Common myeloid progenitor, CD34-positive (primary cell): ENCODE measurements around the gene DGKG. TPM values are rescaled to one million over a fixed set of nuclear protein-coding genes. Genes with fewer than 3 reads are reported as not detected.
A peak's percentile ranks its signal among the peaks of the same experiment; 100 is the strongest.

ENCODE experiments used
- CTCF ChIA-PET: fragments of 350-600 bp; sonication (Branson Sonifier 250); formaldehyde crosslinking; loops from one replicate; lab custom pipeline; 2021; ENCODE audit warnings: antibody characterized with exemption; lab: Charles Lee
- POLR2A ChIA-PET: fragments of 350-600 bp; sonication (Branson Sonifier 250); formaldehyde crosslinking; loops from one replicate; lab custom pipeline; 2021; ENCODE audit warnings: antibody characterized with exemption; lab: Charles Lee
- DNase-seq, 3 donors: peaks; one replicate each; pipeline versions ENCODE4 v3.0.0 to v3.0.0-alpha.2; 2013
- H3K27ac ChIP-seq, 2 experiments: 1 replicate in 1 of 2; 2 replicates in 1 of 2; pipeline ENCODE4 v1.7.0; 2013; ENCODE audit warnings: inconsistent platforms in 2 of 2, low read length in 2 of 2, mild to moderate bottlenecking in 2 of 2, low read depth in 1 of 2, moderate library complexity in 1 of 2; ENCODE audit not compliant: severe bottlenecking in 2 of 2, insufficient read depth in 1 of 2, poor library complexity in 1 of 2
- H3K27me3 ChIP-seq, 5 experiments: replicated peaks in 2 of 5; 1 replicate in 3 of 5; 2 replicates in 2 of 5; pipeline versions ENCODE4 v1.6.1 to v1.7.0; 2013; ENCODE audit warnings: low read length in 4 of 5, mild to moderate bottlenecking in 2 of 5, moderate library complexity in 2 of 5, inconsistent platforms in 1 of 5; ENCODE audit not compliant: insufficient read depth in 5 of 5, control insufficient read depth in 4 of 5
- H3K36me3 ChIP-seq, 4 experiments: 1 replicate in 2 of 4; 2 replicates in 2 of 4; pipeline versions ENCODE4 v1.6.1 to v1.7.0; 2013; ENCODE audit warnings: low read length in 3 of 4, control low read depth in 1 of 4, mild to moderate bottlenecking in 1 of 4; ENCODE audit not compliant: control insufficient read depth in 4 of 4, insufficient read depth in 4 of 4
- H3K4me1 ChIP-seq, 4 experiments: 1 replicate in 3 of 4; 2 replicates in 1 of 4; pipeline versions ENCODE4 v1.6.1 to v1.7.1; 2013; ENCODE audit warnings: low read length in 3 of 4, mild to moderate bottlenecking in 3 of 4, control low read depth in 1 of 4, inconsistent platforms in 1 of 4, moderate library complexity in 1 of 4; ENCODE audit not compliant: control insufficient read depth in 4 of 4, insufficient read depth in 4 of 4; ENCODE audit errors: control extremely low read depth in 1 of 4
- H3K4me3 ChIP-seq, 7 experiments: 1 replicate in 4 of 7; 2 replicates in 3 of 7; pipeline versions ENCODE4 v1.5.1 to v1.7.0; 2013; ENCODE audit warnings: mild to moderate bottlenecking in 7 of 7, low read length in 6 of 7, moderate library complexity in 6 of 7, inconsistent platforms in 2 of 7, low read depth in 2 of 7, control low read depth in 1 of 7; ENCODE audit not compliant: insufficient read depth in 4 of 7, control insufficient read depth in 1 of 7; ENCODE audit errors: extremely low read depth in 1 of 7
- H3K9me3 ChIP-seq, 5 experiments: 1 replicate in 4 of 5; 2 replicates in 1 of 5; pipeline versions ENCODE4 v1.6.1 to v1.7.1; 2013; ENCODE audit warnings: low read length in 4 of 5, mild to moderate bottlenecking in 2 of 5, inconsistent platforms in 1 of 5, low read depth in 1 of 5, moderate library complexity in 1 of 5; ENCODE audit not compliant: control insufficient read depth in 4 of 5, insufficient read depth in 2 of 5; ENCODE audit errors: control extremely low read depth in 1 of 5
- WGBS: methylation state at CpG from one replicate; pipeline ENCODE4 v1.1.5; 2013; ENCODE audit not compliant: insufficient coverage; 5-methylcytosine and 5-hydroxymethylcytosine counted together
- polyA plus RNA-seq: library from polyadenylated mRNA; unstranded; fragments of 120-200 nt; gene quantifications from one replicate; pipeline ENCODE4 v1.2.1, GENCODE V29; 2013

DGKG gene
- polyA plus RNA-seq = 4.1 TPM

- Histone ChIP-seq H3K9me3 (no peaks in the 10 kb centered on the region), H3K27ac (no peak within 1 kb of the TSS), H3K36me3 (no peaks in the 10 kb centered on the region), H3K4me1 (peaks cover 0 to 33% (median 26%) of the 10 kb centered on the region in 4 experiments), H3K4me3 (peak within 1 kb of the TSS; percentile 40 to 80 (median 70)), H3K27me3 (peaks cover 7 to 34% (median 21%) of the 10 kb centered on the region in 5 experiments)
- 0% methylated on average over 35 of the region's 62 CpGs for WGBS
- ChIA-PET POLR2A (interaction anchor here (0.5 kb wide), 1 partner anchor 48 kb away, joined by 4 read pairs; no protein-coding TSS in a partner anchor), CTCF (interaction anchor here (0.7 to 1.5 kb wide), 6 partner anchors 12 to 179 kb away, joined by 3 to 4 read pairs (median 3); no protein-coding TSS in a partner anchor)
- peak; percentile 48 to 85 (median 73) for DNase-seq
Observed at GRCh38 chr3:186361762-186362536, at the start of gene DGKG. DGKG (minus strand) TSS chr3:186362234; CDS start chr3:186320459, 41,775 bp downstream.

GRCh38 chr3:186411089-186411488 lies 49.1 kb upstream of the DGKG start:
- Histone ChIP-seq H3K4me3 (no peak overlapping the region), H3K9me3 (no peaks in the 10 kb centered on the region), H3K27ac (no peak overlapping the region), H3K27me3 (peaks cover 0 to 8% (median 0%) of the 10 kb centered on the region in 5 experiments), H3K36me3 (no peaks in the 10 kb centered on the region), H3K4me1 (peaks cover 3 to 13% (median 10%) of the 10 kb centered on the region in 4 experiments)
- ChIA-PET POLR2A (no interaction called here), CTCF (no interaction called here)
- 100% methylated on average over 2 of the region's 2 CpGs for WGBS
- DNase-seq = no peak

- 96% methylated on average over 13 of the region's 14 CpGs for WGBS
- no peaks in the 10 kb centered on the region for H3K9me3 ChIP-seq
- POLR2A ChIA-PET = no interaction called here
- no peaks in the 10 kb centered on the region for H3K36me3 ChIP-seq
- CTCF ChIA-PET = interaction anchor here (1.2 kb wide), 1 partner anchor 33 kb away, joined by 3 read pairs; no protein-coding TSS in a partner anchor
- H3K27ac ChIP-seq = no peak overlapping the region
- no peak overlapping the region for H3K4me3 ChIP-seq
- H3K4me1 ChIP-seq = no peaks in the 10 kb centered on the region
- DNase-seq = no peak
- H3K27me3 ChIP-seq = peaks cover 0 to 6% (median 0%) of the 10 kb centered on the region in 5 experiments
Observed at GRCh38 chr3:186406669-186407635, 44.9 kb upstream of the DGKG start.

GRCh38 chr3:186401556-186401955 lies 39.5 kb upstream of the DGKG start:
- POLR2A ChIA-PET = no interaction called here
- H3K9me3 ChIP-seq = no peaks in the 10 kb centered on the region
- H3K36me3 ChIP-seq = no peaks in the 10 kb centered on the region
- 79% methylated on average over 6 of the region's 6 CpGs for WGBS
- H3K4me1 ChIP-seq = no peaks in the 10 kb centered on the region
- DNase-seq = no peak
- CTCF ChIA-PET = no interaction called here
- H3K27ac ChIP-seq = no peak overlapping the region
- no peak overlapping the region for H3K4me3 ChIP-seq
- H3K27me3 ChIP-seq = no peaks in the 10 kb centered on the region

GRCh38 chr3:186400662-186401061 lies 38.6 kb upstream of the DGKG start:
- H3K4me1 ChIP-seq = no peaks in the 10 kb centered on the region
- no peak overlapping the region for H3K27ac ChIP-seq
- CTCF ChIA-PET = interaction anchor here (1.2 kb wide), 1 partner anchor 21 kb away, joined by 3 read pairs; no protein-coding TSS in a partner anchor
- H3K36me3 ChIP-seq = no peaks in the 10 kb centered on the region
- DNase-seq = no peak
- no peak overlapping the region for H3K4me3 ChIP-seq
- H3K27me3 ChIP-seq = no peaks in the 10 kb centered on the region
- no peaks in the 10 kb centered on the region for H3K9me3 ChIP-seq
- POLR2A ChIA-PET = no interaction called here

GRCh38 chr3:186400026-186400425 lies 38.0 kb upstream of the DGKG start:
- CTCF ChIA-PET = interaction anchor here (1.2 kb wide), 1 partner anchor 22 kb away, joined by 3 read pairs; no protein-coding TSS in a partner anchor
- 83% methylated on average over 1 of the region's 1 CpG for WGBS

More at GRCh38 chr3:186400026-186400425, 38.0 kb upstream of the DGKG start:
- H3K27me3 ChIP-seq = no peaks in the 10 kb centered on the region
- H3K36me3 ChIP-seq = no peaks in the 10 kb centered on the region
- H3K4me1 ChIP-seq = no peaks in the 10 kb centered on the region
- POLR2A ChIA-PET = no interaction called here
- no peak overlapping the region for H3K27ac ChIP-seq
- no peak for DNase-seq
- no peaks in the 10 kb centered on the region for H3K9me3 ChIP-seq
- H3K4me3 ChIP-seq = no peak overlapping the region
